Loucy (cell line): Measurements from ENCODE around the gene OXTR.

ENCODE experiments used
- H2AFZ ChIP-seq: fragments of 200-600 bp; sonication (generic); 2 replicates; pipeline ENCODE4 v1.6.0; 2016; ENCODE audit warnings: antibody characterized with exemption, mild to moderate bottlenecking, low read length, moderate library complexity
- H3F3A ChIP-seq: fragments of 200-600 bp; 2 replicates; pipeline ENCODE4 v1.6.0; 2016; ENCODE audit warnings: antibody characterized with exemption, low read depth, mild to moderate bottlenecking
- H3K27me3 ChIP-seq: fragments of 200-600 bp; sonication (generic); 2 replicates; pipeline ENCODE4 v1.6.1; 2014; ENCODE audit warnings: low read length, mild to moderate bottlenecking; ENCODE audit not compliant: insufficient read depth, poor library complexity, severe bottlenecking
- H3K36me3 ChIP-seq: fragments of 200-600 bp; sonication (generic); 2 replicates; pipeline ENCODE4 v1.6.1; 2016; ENCODE audit warnings: low read length; ENCODE audit not compliant: insufficient read depth
- H3K4me1 ChIP-seq: fragments of 200-600 bp; sonication (generic); 2 replicates; pipeline ENCODE4 v1.5.1; 2014; ENCODE audit warnings: low read length, mild to moderate bottlenecking; ENCODE audit not compliant: insufficient read depth, poor library complexity, severe bottlenecking
- H3K4me2 ChIP-seq: fragments of 200-600 bp; sonication (generic); 2 replicates; pipeline ENCODE4 v1.6.0; 2014; ENCODE audit warnings: antibody characterized with exemption, low read length, low read depth, mild to moderate bottlenecking; ENCODE audit not compliant: poor library complexity, severe bottlenecking
- H3K4me3 ChIP-seq: fragments of 200-600 bp; sonication (generic); 2 replicates; pipeline ENCODE4 v1.5.1; 2014; ENCODE audit warnings: low read length, mild to moderate bottlenecking, mixed read lengths; ENCODE audit not compliant: poor library complexity, severe bottlenecking
- H3K79me2 ChIP-seq: fragments of 200-600 bp; sonication (generic); 2 replicates; pipeline ENCODE4 v1.6.1; 2014; ENCODE audit warnings: low read length; ENCODE audit not compliant: insufficient read depth
- H3K9ac ChIP-seq: fragments of 200-600 bp; sonication (generic); 2 replicates; pipeline ENCODE4 v1.6.0; 2014; ENCODE audit warnings: mild to moderate bottlenecking, low read depth, low read length, moderate library complexity; ENCODE audit not compliant: poor library complexity, severe bottlenecking
- H3K9me2 ChIP-seq: fragments of 200-600 bp; sonication (generic); replicated peaks from 2 replicates; pipeline ENCODE4 v1.6.1; 2016; ENCODE audit warnings: low read depth, low read length, mixed read lengths
- H3K9me3 ChIP-seq: fragments of 200-600 bp; sonication (generic); 2 replicates; pipeline ENCODE4 v1.6.1; 2014; ENCODE audit warnings: mild to moderate bottlenecking, antibody characterized with exemption, low read length, low read depth; ENCODE audit not compliant: insufficient read depth
- H4K20me1 ChIP-seq: fragments of 200-600 bp; sonication (generic); 2 replicates; pipeline ENCODE4 v1.6.0; 2014; ENCODE audit warnings: antibody characterized with exemption, low read length, mild to moderate bottlenecking; ENCODE audit not compliant: insufficient read depth, poor library complexity, severe bottlenecking
- CTCF ChIP-seq: fragments of 200-600 bp; sonication (generic); conservative IDR thresholded peaks from 2 replicates; pipeline ENCODE4 v1.5.1; 2014; ENCODE audit warnings: mild to moderate bottlenecking, antibody characterized with exemption, low read length
- EZH2phosphoT487 ChIP-seq: fragments of 200-600 bp; IDR thresholded peaks from 2 replicates; pipeline ENCODE4 v1.6.1; 2018; ENCODE audit warnings: antibody characterized with exemption, mild to moderate bottlenecking, moderate library complexity, borderline replicate concordance

Gene OXTR

GRCh38 chr3:8709287-8709686 is 60.1 kb downstream of the OXTR start:
- no peak overlapping the region for H2AFZ ChIP-seq
- H3K36me3 ChIP-seq = no peaks in the 10 kb centered on the region
- TF ChIP-seq CTCF (no peak), EZH2phosphoT487 (no peak)
- H4K20me1 ChIP-seq = no peaks in the 10 kb centered on the region
- H3F3A ChIP-seq = no peaks in the 10 kb centered on the region
- H3K9me2 ChIP-seq = no peaks in the 10 kb centered on the region
- no peaks in the 10 kb centered on the region for H3K9me3 ChIP-seq
- H3K27me3 ChIP-seq = no peaks in the 10 kb centered on the region
- H3K4me2 ChIP-seq = no peak overlapping the region
- H3K4me3 ChIP-seq = no peak overlapping the region
- H3K79me2 ChIP-seq = no peaks in the 10 kb centered on the region
- H3K9ac ChIP-seq = no peak overlapping the region
- H3K4me1 ChIP-seq = no peaks in the 10 kb centered on the region

GRCh38 chr3:8705575-8705974 is 63.8 kb downstream of the OXTR start:
- Histone ChIP-seq H3K4me2 (no peak overlapping the region), H3K9ac (no peak overlapping the region), H3K27me3 (no peaks in the 10 kb centered on the region), H3K36me3 (no peaks in the 10 kb centered on the region), H3K9me3 (no peaks in the 10 kb centered on the region), H3K79me2 (no peaks in the 10 kb centered on the region), H3F3A (no peaks in the 10 kb centered on the region), H4K20me1 (no peaks in the 10 kb centered on the region), H3K9me2 (no peaks in the 10 kb centered on the region), H3K4me1 (no peaks in the 10 kb centered on the region), H2AFZ (no peak overlapping the region), H3K4me3 (no peak overlapping the region)
- TF ChIP-seq CTCF (no peak), EZH2phosphoT487 (no peak)

- Histone ChIP-seq H3K4me2 (no peak overlapping the region), H3K79me2 (no peaks in the 10 kb centered on the region), H3K4me1 (no peaks in the 10 kb centered on the region), H2AFZ (no peak overlapping the region), H3F3A (no peaks in the 10 kb centered on the region), H3K36me3 (no peaks in the 10 kb centered on the region), H4K20me1 (no peaks in the 10 kb centered on the region), H3K9me2 (no peaks in the 10 kb centered on the region), H3K9me3 (no peaks in the 10 kb centered on the region), H3K4me3 (no peak overlapping the region), H3K9ac (no peak overlapping the region), H3K27me3 (no peaks in the 10 kb centered on the region)
- TF ChIP-seq CTCF (peak; percentile 68), EZH2phosphoT487 (no peak)
These were observed 66.9 kb downstream of the OXTR start for GRCh38 chr3:8702560-8702959.
